Stimulated activated memory B cell treated with anti-CD40 and anti-IgM and Interleukin-4, amounts not matched to agents 10 μg/mL and 1 μg/mL and 100 μg/mL, for 72 hours (primary cell): ENCODE results near the gene CD274.
A peak's percentile ranks its signal among the peaks of the same experiment; 100 is the strongest.
"Not testable (repeated sequence)": the region's sequence is repeated elsewhere in the genome, so short reads cannot be mapped to it uniquely, and the experiment has no call there.

Source experiments
- ATAC-seq: fragments of 150-1000 bp; cut with Tn5 transposase; 2 replicates; pipeline ENCODE4 v1.10.0; 2021
- H3K27ac Mint-ChIP-seq: one replicate; pipeline ENCODE4 v1.8.0; 2022; ENCODE audit warnings: mild to moderate bottlenecking, mixed read lengths
- H3K27me3 Mint-ChIP-seq: one replicate; pipeline ENCODE4 v1.8.0; 2022; ENCODE audit warnings: mixed read lengths
- H3K36me3 Mint-ChIP-seq: one replicate; pipeline ENCODE4 v1.8.0; 2022; ENCODE audit warnings: mixed read lengths
- H3K4me1 Mint-ChIP-seq: one replicate; pipeline ENCODE4 v1.8.0; 2022; ENCODE audit warnings: mixed read lengths
- H3K4me3 Mint-ChIP-seq: one replicate; pipeline ENCODE4 v1.8.0; 2022; ENCODE audit warnings: mild to moderate bottlenecking, moderate library complexity, mixed read lengths
- H3K9me3 Mint-ChIP-seq: one replicate; pipeline ENCODE4 v1.8.0; 2022; ENCODE audit warnings: mixed read lengths

Gene CD274

GRCh38 chr9:5450359-5451091 is at the start of gene CD274:
Gene CD274, plus strand, starts transcription at chr9:5450542. Its CDS starts 5,572 bp downstream, at chr9:5456114.
- Mint-ChIP-seq H3K4me3 (peak within 1 kb of the TSS; percentile 92), H3K27me3 (no peaks in the 10 kb centered on the region), H3K4me1 (peaks cover 67% of the 10 kb centered on the region), H3K9me3 (no peaks in the 10 kb centered on the region), H3K27ac (peak within 1 kb of the TSS; percentile 91), H3K36me3 (peaks cover 21% of the 10 kb centered on the region)
- ATAC-seq, result peak; percentile 95

- H3K9me3 Mint-ChIP-seq, result peaks cover 7% of the 10 kb centered on the region
These were observed 48.1 kb upstream of the CD274 start for GRCh38 chr9:5402217-5402616.

DNA sequence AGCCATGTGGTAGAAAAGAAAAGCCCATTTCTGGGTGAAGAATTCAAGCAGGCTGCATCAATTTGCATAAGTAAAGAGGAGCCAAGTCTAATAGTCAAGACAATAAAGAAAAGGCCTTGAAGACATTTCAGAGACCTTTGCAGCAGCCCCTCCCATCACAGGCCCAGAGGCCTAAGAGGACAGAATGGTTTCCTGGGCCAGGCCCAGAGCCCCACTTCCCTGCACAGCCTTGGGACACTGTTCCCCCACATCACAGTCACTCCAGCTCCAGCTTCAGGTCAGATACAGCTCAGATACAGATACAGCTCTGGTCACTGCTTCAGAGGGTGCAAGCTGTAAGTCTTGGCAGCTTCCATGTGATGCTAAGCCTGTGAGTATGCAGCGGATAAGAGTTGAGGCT is 41.7 kb upstream of the CD274 start:
- Mint-ChIP-seq H3K36me3 (peaks cover 68% of the 10 kb centered on the region), H3K4me3 (no peak overlapping the region), H3K9me3 (peaks cover 15% of the 10 kb centered on the region), H3K27ac (no peak overlapping the region), H3K27me3 (no peaks in the 10 kb centered on the region), H3K4me1 (peaks cover 13% of the 10 kb centered on the region)
- no peak for ATAC-seq

More at GRCh38 chr9:5402217-5402616, 48.1 kb upstream of the CD274 start:
- peaks cover 35% of the 10 kb centered on the region for H3K36me3 Mint-ChIP-seq
- no peaks in the 10 kb centered on the region for H3K27me3 Mint-ChIP-seq
- H3K4me1 Mint-ChIP-seq, result peaks cover 25% of the 10 kb centered on the region
- no peak overlapping the region for H3K4me3 Mint-ChIP-seq
- no peak overlapping the region for H3K27ac Mint-ChIP-seq
- ATAC-seq, result no peak

GRCh38 chr9:5416953-5417352 is 33.4 kb upstream of the CD274 start:
- H3K36me3 Mint-ChIP-seq, result peaks cover 53% of the 10 kb centered on the region
- peaks cover 7% of the 10 kb centered on the region for H3K9me3 Mint-ChIP-seq
- H3K4me1 Mint-ChIP-seq, result peaks cover 19% of the 10 kb centered on the region
- H3K27ac Mint-ChIP-seq, result peak overlapping the region; percentile 34
- H3K27me3 Mint-ChIP-seq, result no peaks in the 10 kb centered on the region
- peak; percentile 53 for ATAC-seq
- no peak overlapping the region for H3K4me3 Mint-ChIP-seq

- no peak for ATAC-seq
- Mint-ChIP-seq H3K4me1 (peaks cover 19% of the 10 kb centered on the region), H3K36me3 (peaks cover 40% of the 10 kb centered on the region), H3K9me3 (peaks cover 4% of the 10 kb centered on the region), H3K27me3 (no peaks in the 10 kb centered on the region), H3K27ac (no peak overlapping the region), H3K4me3 (no peak overlapping the region)
These were observed 31.9 kb upstream of the CD274 start for GRCh38 chr9:5418481-5418880.

DNA sequence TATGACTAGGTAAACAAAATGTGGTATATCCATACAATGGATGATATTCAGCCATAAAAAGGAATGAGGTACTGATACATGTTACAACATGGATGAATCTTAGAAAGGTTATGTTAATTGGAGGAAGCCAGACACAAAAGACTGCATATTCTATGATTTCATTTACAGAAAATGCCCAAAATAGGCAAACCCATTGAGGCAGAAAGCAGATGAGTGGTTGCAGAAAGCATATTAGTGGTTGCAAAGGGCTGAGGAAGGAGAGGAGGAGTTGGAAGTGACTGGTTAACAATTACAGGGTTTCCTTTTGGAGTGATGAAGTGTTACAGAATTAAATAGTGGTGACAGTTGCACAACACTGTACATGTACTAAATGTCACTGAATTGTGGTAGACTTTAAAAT is 30.4 kb upstream of the CD274 start:
- Mint-ChIP-seq H3K4me1 (peaks cover 21% of the 10 kb centered on the region), H3K27ac (no peak overlapping the region), H3K9me3 (no peaks in the 10 kb centered on the region), H3K4me3 (no peak overlapping the region), H3K27me3 (no peaks in the 10 kb centered on the region), H3K36me3 (peaks cover 25% of the 10 kb centered on the region)
- ATAC-seq, result no peak

DNA sequence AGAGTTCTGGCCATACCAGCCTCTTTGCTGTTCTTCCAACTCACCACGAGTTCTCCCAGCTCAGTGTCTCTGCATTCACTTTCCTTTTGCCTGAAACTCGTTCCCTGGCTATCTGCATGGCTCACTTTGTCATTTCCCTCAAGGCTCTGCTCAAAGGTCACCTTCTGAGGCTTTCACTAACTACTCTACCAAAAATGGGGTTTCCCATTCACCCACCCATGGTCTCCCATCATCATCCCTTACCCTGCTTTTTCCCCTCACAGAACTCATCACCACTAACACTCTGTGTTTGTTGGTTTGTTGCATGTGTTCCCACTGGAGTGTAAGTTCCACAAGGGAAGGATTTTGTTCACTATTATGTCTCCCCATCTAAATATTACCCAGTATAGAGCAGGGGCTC is 29.2 kb upstream of the CD274 start:
- H3K36me3 Mint-ChIP-seq, result peaks cover 19% of the 10 kb centered on the region
- peak overlapping the region; percentile 8 for H3K27ac Mint-ChIP-seq
- peaks cover 19% of the 10 kb centered on the region for H3K4me1 Mint-ChIP-seq
- peak; percentile 24 for ATAC-seq
- H3K27me3 Mint-ChIP-seq, result no peaks in the 10 kb centered on the region
- H3K9me3 Mint-ChIP-seq, result no peaks in the 10 kb centered on the region
- no peak overlapping the region for H3K4me3 Mint-ChIP-seq

GRCh38 chr9:5422276-5422675 is 28.1 kb upstream of the CD274 start:
- H3K4me3 Mint-ChIP-seq, result no peak overlapping the region
- peaks cover 19% of the 10 kb centered on the region for H3K36me3 Mint-ChIP-seq
- H3K4me1 Mint-ChIP-seq, result peaks cover 13% of the 10 kb centered on the region
- H3K27me3 Mint-ChIP-seq, result no peaks in the 10 kb centered on the region
- ATAC-seq, result no peak
- H3K9me3 Mint-ChIP-seq, result no peaks in the 10 kb centered on the region
- H3K27ac Mint-ChIP-seq, result no peak overlapping the region

DNA sequence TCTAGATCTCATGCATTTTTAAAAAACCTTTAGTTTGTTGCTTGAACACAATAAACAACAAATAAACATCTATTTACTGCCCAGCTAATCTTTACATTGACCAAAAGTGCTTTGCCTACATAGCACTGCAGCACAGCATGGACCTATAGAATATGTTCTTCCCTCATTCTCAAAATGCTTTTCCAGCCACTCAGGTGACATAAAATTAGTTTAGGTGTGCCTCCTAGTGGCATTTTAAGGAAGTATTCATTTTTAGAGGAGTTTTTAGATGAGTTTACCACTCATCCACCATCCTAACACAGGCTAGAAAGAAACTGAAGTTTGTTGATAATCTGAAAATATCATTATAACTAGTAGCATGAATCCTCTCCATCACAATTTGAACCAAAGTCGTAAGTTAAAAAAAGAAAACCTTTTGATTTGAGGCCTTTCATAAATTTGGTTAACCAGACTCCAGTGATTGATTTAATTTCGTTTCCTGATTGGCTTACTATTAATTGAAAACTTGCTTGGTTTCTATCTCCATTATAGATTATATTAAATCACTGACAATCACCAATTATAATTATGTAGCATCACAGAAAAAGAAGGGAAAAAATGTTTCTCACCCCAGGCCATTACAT is 25.2 kb upstream of the CD274 start:
- peaks cover 13% of the 10 kb centered on the region for H3K4me1 Mint-ChIP-seq
- H3K4me3 Mint-ChIP-seq, result no peak overlapping the region
- no peaks in the 10 kb centered on the region for H3K9me3 Mint-ChIP-seq
- H3K36me3 Mint-ChIP-seq, result no peaks in the 10 kb centered on the region
- no peak overlapping the region for H3K27ac Mint-ChIP-seq
- ATAC-seq, result no peak
- no peaks in the 10 kb centered on the region for H3K27me3 Mint-ChIP-seq

GRCh38 chr9:5427005-5427404 is 23.3 kb upstream of the CD274 start:
- Mint-ChIP-seq H3K4me1 (peaks cover 6% of the 10 kb centered on the region), H3K4me3 (no peak overlapping the region), H3K9me3 (no peaks in the 10 kb centered on the region), H3K27me3 (no peaks in the 10 kb centered on the region), H3K36me3 (peaks cover 6% of the 10 kb centered on the region), H3K27ac (no peak overlapping the region)
- ATAC-seq, result no peak

GRCh38 chr9:5428172-5428571 is 22.2 kb upstream of the CD274 start:
- no peak overlapping the region for H3K27ac Mint-ChIP-seq
- no peak for ATAC-seq
- H3K27me3 Mint-ChIP-seq, result no peaks in the 10 kb centered on the region
- H3K36me3 Mint-ChIP-seq, result peaks cover 18% of the 10 kb centered on the region
- no peak overlapping the region for H3K4me3 Mint-ChIP-seq
- H3K4me1 Mint-ChIP-seq, result peaks cover 6% of the 10 kb centered on the region
- no peaks in the 10 kb centered on the region for H3K9me3 Mint-ChIP-seq

DNA sequence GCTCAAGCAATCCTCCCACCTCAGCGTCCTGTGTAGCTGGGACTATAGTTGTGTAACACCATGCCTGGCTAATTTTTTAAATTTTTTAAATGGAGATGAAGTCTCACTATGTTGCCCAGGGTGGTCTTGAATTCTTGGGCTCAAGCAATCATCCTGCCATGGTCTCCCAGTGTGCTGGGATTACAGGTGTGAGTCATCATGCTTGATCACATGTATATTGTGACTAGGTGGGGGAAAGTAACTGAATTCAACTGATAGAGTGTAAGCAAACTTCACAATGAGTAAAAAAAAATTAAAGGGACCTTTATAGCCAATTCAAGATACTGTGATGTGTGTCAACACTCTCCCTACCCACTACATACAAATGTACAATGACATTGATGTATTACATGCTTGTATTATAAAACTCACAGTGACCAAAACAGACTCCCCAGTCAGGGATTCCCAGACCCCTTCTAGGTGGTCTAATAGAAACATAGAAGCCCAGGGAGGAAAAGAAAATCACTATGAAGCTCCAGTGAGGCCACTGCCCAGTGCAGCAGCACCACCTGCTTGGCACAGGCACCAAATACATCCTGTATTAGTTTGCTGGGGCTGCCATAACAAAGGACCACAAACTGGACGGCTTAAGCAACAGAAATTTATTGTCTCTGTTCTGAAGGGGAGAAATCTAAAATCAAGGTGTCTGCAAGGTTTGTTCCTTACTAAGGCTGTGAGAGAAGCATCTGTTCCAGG is 21.4 kb upstream of the CD274 start:
- no peak for ATAC-seq
- Mint-ChIP-seq H3K27me3 (no peaks in the 10 kb centered on the region), H3K4me3 (no peak overlapping the region), H3K36me3 (peaks cover 20% of the 10 kb centered on the region), H3K4me1 (peaks cover 6% of the 10 kb centered on the region), H3K27ac (no peak overlapping the region), H3K9me3 (no peaks in the 10 kb centered on the region)

GRCh38 chr9:5429873-5430564 is 20.3 kb upstream of the CD274 start:
- Mint-ChIP-seq H3K36me3 (peaks cover 27% of the 10 kb centered on the region), H3K4me1 (peaks cover 5% of the 10 kb centered on the region), H3K27ac (no peak overlapping the region), H3K9me3 (no peaks in the 10 kb centered on the region), H3K4me3 (no peak overlapping the region), H3K27me3 (no peaks in the 10 kb centered on the region)
- ATAC-seq, result no peak

DNA sequence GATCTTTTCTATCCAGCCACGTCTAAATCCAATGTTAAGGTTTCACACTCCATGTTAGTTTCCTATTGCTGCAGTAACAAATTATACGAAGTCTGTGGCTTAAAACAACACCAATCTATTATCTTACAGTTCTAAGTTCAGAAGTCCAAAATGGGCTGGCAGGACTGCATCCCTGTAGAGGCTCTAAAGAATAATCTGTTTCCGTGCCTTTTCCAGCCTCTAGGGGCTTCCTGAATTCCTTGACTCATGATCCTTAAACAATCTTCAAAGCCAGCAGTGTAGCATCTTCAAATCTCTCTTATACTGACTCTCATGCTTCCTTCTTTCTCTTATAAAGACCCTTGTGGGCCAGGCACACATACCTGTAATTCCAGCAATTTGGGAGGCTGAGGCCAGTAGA is 19.4 kb upstream of the CD274 start:
- no peaks in the 10 kb centered on the region for H3K27me3 Mint-ChIP-seq
- H3K4me3 Mint-ChIP-seq, result no peak overlapping the region
- H3K4me1 Mint-ChIP-seq, result peaks cover 6% of the 10 kb centered on the region
- no peak for ATAC-seq
- no peak overlapping the region for H3K27ac Mint-ChIP-seq
- peaks cover 33% of the 10 kb centered on the region for H3K36me3 Mint-ChIP-seq
- H3K9me3 Mint-ChIP-seq, result no peaks in the 10 kb centered on the region

GRCh38 chr9:5432890-5433289 is 17.5 kb upstream of the CD274 start:
- ATAC-seq, H3K27ac Mint-ChIP-seq, H3K27me3 Mint-ChIP-seq, H3K4me3 Mint-ChIP-seq, H3K9me3 Mint-ChIP-seq: not testable (repeated sequence)
- H3K4me1 Mint-ChIP-seq, result peaks cover 18% of the 10 kb centered on the region
- H3K36me3 Mint-ChIP-seq, result peaks cover 33% of the 10 kb centered on the region
